Measurements from ENCODE around the gene GPR42. TPM values are rescaled to one million over a fixed set of nuclear protein-coding genes. Genes with fewer than 3 reads are reported as not detected.

GPR42 gene, protein sequence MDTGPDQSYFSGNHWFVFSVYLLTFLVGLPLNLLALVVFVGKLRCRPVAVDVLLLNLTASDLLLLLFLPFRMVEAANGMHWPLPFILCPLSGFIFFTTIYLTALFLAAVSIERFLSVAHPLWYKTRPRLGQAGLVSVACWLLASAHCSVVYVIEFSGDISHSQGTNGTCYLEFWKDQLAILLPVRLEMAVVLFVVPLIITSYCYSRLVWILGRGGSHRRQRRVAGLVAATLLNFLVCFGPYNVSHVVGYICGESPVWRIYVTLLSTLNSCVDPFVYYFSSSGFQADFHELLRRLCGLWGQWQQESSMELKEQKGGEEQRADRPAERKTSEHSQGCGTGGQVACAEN
- total RNA-seq (not detected), polyA plus RNA-seq (not detected)
- long read RNA-seq, donor 1 = 0 reads
- long read RNA-seq, donor 2 = 0 reads
- long read RNA-seq, donor 3 = 0 reads

DNA sequence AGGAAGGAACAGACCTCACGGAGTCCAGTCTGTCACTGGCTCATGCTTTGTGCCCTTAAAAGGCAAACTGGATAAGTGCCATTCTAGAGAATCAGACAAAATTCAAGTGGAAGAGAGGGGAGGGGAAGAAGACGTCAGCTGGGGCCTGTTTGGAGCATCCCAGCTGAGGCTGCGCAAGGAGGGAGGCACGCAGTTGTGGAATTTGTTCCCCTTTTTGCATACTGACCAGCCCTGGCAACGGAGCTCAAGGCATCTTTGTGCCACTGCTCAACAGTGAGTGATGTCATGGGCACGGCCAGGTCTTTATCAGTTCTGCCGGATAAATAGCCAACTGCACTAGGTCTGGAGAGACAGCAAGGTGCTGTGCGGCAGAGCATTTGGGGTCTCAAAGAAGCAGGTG, at the start of gene GPR42:
GPR42 (plus strand) TSS at position 347 of the 400 bp plus-strand sequence. CDS start 292 bp downstream, outside the sequence.
- Histone ChIP-seq H3K27me3 (peaks cover 0 to 4% (median 0%) of the 10 kb centered on the region in 9 donors), H3K4me3 (no peak within 1 kb of the TSS), H3K9me3 (peaks cover 0 to 4% (median 0%) of the 10 kb centered on the region in 12 donors), H3K4me1 (no peaks in the 10 kb centered on the region), H3K36me3 (no peaks in the 10 kb centered on the region), H3K27ac (no peak within 1 kb of the TSS)
- WGBS, 4 donors = 58 to 90% (median 84%) methylated on average over 5 to 8 of the region's 8 CpGs
- intact Hi-C loops (cut with DNase I) = no loop called here
- DNase-seq (no peak), ATAC-seq (no peak)
- no peak for TF ChIP-seq POLR2A (IDR thresholded peaks at IDR 0.05)
- TF ChIP-seq, protein P1, sequence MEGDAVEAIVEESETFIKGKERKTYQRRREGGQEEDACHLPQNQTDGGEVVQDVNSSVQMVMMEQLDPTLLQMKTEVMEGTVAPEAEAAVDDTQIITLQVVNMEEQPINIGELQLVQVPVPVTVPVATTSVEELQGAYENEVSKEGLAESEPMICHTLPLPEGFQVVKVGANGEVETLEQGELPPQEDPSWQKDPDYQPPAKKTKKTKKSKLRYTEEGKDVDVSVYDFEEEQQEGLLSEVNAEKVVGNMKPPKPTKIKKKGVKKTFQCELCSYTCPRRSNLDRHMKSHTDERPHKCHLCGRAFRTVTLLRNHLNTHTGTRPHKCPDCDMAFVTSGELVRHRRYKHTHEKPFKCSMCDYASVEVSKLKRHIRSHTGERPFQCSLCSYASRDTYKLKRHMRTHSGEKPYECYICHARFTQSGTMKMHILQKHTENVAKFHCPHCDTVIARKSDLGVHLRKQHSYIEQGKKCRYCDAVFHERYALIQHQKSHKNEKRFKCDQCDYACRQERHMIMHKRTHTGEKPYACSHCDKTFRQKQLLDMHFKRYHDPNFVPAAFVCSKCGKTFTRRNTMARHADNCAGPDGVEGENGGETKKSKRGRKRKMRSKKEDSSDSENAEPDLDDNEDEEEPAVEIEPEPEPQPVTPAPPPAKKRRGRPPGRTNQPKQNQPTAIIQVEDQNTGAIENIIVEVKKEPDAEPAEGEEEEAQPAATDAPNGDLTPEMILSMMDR (IDR thresholded peaks at IDR 0.05) = no peak

DNA sequence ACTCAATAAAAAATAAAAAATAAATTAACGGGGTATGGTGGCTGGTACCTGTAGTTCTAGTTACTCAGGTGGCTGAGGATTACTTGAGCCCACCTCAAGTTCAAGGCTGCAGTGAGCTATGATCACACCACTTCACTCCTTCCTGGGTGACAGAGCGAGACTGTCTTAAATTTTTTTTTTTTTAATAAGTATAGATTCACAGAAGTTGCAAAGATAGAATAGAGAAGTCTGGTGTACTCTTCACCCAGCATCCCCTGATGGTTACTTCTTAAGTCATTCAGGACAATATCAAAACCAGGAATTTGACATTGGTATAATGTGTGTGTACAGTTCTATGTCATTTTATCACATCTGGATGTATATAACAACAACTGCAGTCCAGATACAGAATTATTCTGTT, 49.6 kb upstream of the GPR42 start:
- WGBS, 4 donors = 91 to 98% (median 94%) methylated on average over 2 of the region's 2 CpGs
- ATAC-seq (no peak), DNase-seq (no peak)
- Histone ChIP-seq H3K9me3 (peaks cover 0 to 6% (median 0%) of the 10 kb centered on the region in 12 donors), H3K36me3 (no peaks in the 10 kb centered on the region), H3K4me1 (peaks cover 0 to 39% (median 8%) of the 10 kb centered on the region in 12 donors), H3K27ac (no peak overlapping the region), H3K27me3 (no peaks in the 10 kb centered on the region), H3K4me3 (no peak overlapping the region)
- TF ChIP-seq, protein P1 (IDR thresholded peaks at IDR 0.05) = no peak
- TF ChIP-seq POLR2A (IDR thresholded peaks at IDR 0.05) = no peak
- intact Hi-C loops (cut with DNase I) = no loop called here

DNA sequence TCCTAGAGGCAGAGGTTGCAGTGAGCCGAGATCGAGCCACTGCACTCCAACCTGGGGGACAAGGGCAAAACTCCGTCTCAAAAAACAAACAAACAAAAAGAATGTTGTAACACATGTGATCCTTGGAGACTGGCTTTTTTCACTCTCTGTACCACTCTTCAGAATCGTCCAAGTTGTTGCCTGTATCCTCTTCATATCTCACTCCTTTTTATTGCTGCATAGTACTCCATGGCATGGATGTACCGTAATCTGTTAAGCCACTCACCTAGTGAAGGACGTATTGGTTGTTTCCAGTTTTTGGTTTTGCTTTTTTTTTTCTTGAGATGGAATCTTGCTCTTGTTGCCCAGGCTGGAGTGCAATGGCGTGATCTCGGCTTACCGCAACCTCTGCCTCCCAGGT, 48.9 kb upstream of the GPR42 start:
- intact Hi-C loops (cut with DNase I) = no loop called here
- H3K27ac ChIP-seq = no peak overlapping the region
- H3K36me3 ChIP-seq = no peaks in the 10 kb centered on the region
- TF ChIP-seq, protein P1 (IDR thresholded peaks at IDR 0.05) = no peak
- no peak for TF ChIP-seq POLR2A (IDR thresholded peaks at IDR 0.05)
- peaks cover 0 to 39% (median 8%) of the 10 kb centered on the region in 12 donors for H3K4me1 ChIP-seq
- DNase-seq (peak in 1 of 5 donors; percentile 8), ATAC-seq (no peak)
- no peak overlapping the region for H3K4me3 ChIP-seq
- WGBS, 4 donors = 92 to 96% (median 93%) methylated on average over 9 of the region's 9 CpGs
- H3K27me3 ChIP-seq = no peaks in the 10 kb centered on the region
- H3K9me3 ChIP-seq = peaks cover 0 to 6% (median 0%) of the 10 kb centered on the region in 12 donors

DNA sequence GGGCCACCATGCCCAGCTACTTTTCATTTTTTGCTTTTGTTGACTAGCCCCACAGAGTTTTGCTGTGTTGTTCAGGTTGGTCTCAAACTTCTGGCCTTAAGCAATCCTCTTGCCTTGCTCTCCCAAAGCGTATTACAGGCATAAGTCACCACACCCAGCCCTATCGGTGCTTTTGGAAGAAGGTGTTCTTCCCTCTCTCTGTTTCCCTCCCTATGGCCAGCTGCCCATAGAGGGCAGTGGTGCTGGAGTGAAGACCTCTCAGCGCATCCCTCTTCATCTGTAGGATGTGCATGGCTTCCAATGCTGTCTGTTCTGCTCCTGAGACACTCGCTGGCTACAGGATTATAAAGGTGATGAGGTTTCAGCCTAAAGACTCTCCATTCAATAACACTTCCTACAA, 43.2 kb upstream of the GPR42 start:
- 64 to 81% (median 65%) methylated on average over 4 of the region's 4 CpGs for WGBS, 4 donors
- no peak for ATAC-seq
- Histone ChIP-seq H3K9me3 (no peaks in the 10 kb centered on the region), H3K4me3 (no peak overlapping the region), H3K27ac (no peak overlapping the region), H3K36me3 (no peaks in the 10 kb centered on the region), H3K27me3 (peaks cover 0 to 32% (median 9%) of the 10 kb centered on the region in 9 donors), H3K4me1 (no peaks in the 10 kb centered on the region)
- DNase-seq = peak in 1 of 5 donors; percentile 2
- intact Hi-C loops (cut with DNase I) = no loop called here
- TF ChIP-seq, protein P1 (IDR thresholded peaks at IDR 0.05) = peak in 2 of 12 donors; percentile 6 to 7
- no peak for TF ChIP-seq POLR2A (IDR thresholded peaks at IDR 0.05)

Data from heart left ventricle (tissue), 16 donors.